Activated CD4-positive, alpha-beta T cell treated with anti-CD3 and anti-CD28 coated beads, Interleukin-2, amount 50 U/mL, for 48 hours (primary cell): ENCODE results near the gene TSC2.
"Not testable (repeated sequence)": the region's sequence is repeated elsewhere in the genome, so short reads cannot be mapped to it uniquely, and the experiment has no call there.

Experiments used
- DNase-seq, 2 experiments: peaks; one replicate each; pipeline ENCODE4 v3.0.0-alpha.2; 2020

Gene TSC2

DNA sequence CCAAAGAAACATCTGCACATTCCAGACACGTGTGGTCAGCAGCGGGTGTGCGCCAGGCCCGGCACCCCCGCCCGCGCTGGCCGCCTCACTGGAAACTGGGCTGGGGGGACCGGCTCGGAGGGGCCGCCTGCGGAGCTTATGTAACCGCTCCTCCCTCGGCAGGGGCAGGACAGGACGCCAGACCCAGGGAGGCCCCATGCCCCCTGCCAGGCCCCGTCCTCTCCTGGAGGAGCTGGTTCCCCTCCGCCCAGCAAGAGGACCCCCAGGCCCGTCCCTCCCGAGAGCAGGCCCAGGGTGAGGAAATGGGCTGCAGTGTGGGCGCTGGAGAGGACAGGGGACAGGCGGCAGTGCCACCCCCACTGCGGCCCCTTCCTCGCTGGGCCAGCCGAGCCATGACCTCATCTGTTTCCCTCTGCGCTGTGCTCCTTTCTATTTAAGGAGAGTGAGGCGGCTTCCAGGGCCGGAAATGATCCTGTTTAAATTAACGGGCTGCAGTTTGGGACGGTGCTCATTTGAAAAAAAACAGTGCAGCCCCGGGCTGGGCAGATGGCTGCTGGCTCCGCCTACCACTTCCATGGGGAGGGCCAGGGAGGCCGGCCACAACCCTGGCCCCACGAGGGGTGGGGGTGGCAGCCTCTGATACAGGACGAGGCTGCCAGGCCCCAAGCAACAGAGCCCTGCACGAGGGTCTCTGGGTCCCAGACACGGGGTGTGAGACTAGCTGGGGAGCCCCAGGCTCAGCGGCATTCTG is 77.1 kb downstream of the TSC2 start:
- DNase-seq: not testable (repeated sequence)

DNA sequence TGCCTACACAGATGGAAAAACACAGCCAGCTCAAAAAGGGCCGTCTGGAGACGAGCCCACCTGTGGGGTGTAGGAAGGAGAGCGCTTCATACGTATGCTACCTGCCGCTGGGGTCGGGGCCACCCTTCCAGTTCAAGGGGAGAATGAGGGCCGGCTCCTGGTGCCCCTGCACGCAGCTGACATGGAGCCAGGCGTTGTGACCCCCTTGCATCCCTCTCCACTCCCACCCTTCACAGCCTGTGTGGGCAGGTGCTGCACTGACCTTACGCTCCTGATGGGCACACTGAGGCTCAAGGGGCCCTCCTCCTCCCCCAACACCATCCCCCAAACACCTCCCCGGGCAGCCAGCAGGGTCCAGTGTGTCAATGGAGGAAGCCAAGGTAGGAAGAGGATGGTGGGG is 77.8 kb downstream of the TSC2 start:
- DNase-seq: not testable (repeated sequence)

DNA sequence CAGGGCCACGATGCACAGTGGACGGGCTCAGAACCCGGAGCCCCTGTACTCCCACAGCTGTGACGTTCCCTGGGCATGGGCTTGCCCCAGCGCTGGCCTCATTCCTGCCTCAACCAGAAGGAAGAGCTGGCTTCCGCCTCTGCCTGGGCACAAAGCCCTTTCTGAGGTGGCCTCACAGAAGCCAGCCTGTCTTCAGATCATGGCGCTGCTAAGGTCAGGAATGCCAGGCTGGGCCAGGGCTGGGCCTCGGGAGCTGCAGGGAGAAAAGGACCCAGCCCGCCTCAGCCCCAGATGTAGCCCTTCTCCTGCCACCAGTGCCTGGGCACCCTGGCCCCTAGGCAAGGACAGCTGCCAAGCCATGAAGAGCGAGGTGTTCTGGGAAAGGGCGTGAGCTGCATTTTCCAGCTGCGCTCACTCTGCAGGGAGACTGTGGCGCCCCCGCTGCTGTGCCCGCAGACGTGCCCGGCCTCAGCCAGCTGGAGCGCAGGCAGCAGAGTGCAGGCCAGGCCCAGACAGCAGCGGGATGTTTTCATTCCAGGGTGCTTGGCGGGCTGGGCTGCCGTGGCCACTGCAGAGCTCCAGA is 78.5 kb downstream of the TSC2 start:
- DNase-seq: not testable (repeated sequence)

DNA sequence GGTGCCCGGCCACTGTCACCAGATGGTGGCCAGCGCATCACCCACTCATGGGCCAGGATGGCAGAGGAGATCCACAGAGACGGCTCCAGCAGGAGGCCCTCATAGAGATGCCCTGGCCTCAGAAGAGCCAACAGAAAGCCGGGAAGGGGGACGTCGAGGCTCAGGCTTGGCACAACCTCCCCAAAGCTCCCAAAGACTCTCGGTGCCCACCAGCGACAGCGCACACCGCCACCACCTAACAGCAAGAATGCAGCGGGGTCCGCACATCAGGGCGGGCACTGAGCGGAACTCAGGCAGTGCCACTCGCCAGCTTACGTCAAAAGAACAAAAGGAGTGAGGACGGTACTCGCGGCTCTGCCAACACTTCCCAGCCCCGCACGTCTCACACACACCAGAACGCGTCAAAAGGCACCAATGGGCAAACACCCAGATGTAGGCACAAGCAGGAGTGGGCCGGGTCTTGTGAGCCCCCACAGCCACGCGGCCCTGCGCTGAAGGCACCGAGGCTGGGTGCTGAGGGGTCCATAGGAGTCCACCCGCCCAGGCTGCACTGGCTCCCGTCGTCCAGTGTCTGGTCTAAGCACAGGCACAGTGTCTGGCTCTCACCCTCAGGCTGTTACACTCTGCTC is 79.3 kb downstream of the TSC2 start:
- not testable (repeated sequence) for DNase-seq

DNA sequence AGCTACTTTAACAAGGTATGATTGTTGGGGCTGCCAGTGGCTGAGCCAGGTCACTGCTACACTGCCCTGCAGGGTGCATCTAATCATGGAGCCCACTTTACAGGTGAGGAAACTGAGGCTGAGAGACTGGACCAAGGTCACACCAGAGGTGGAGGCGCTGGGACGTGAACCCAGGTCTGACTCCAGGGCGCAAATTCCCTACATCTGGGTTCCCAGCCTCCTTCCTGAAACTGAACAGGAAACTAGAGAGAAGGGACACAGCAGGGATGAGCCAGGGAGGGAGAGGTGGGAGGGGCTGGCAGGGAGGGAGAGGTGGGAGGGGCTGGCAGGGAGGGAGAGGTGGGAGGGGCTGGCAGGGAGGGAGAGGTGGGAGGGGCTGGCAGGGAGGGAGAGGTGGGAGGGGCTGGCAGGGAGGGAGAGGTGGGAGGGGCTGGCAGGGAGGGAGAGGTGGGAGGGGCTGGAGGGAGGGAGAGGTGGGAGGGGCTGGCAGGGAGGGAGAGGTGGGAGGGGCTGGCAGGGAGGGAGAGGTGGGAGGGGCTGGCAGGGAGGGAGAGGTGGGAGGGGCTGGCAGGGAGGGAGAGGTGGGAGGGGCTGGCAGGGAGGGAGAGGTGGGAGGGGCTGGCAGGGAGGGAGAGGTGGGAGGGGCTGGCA is 80.0 kb downstream of the TSC2 start:
- peak in 1 of 2 experiments; percentile 25 for DNase-seq

DNA sequence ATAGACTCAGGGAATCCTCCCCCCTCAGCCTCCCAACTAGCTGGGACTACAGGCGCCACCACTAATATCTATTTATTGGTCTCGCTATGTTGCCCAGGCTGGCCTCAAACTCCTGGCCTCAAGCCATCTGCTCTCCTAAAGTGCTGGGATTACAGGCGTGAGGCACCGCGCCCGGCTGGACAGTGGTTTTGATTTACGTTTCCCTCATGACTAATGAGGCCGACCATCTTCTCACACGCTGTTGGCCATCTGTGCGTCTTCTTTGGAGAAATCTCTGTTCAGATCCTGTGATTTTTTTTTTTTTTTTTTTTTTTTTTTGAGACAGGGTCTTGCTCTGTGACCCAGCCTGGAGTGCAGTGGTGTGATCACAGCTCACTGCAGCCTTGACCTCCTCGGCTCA is 81.5 kb downstream of the TSC2 start:
- not testable (repeated sequence) for DNase-seq

DNA sequence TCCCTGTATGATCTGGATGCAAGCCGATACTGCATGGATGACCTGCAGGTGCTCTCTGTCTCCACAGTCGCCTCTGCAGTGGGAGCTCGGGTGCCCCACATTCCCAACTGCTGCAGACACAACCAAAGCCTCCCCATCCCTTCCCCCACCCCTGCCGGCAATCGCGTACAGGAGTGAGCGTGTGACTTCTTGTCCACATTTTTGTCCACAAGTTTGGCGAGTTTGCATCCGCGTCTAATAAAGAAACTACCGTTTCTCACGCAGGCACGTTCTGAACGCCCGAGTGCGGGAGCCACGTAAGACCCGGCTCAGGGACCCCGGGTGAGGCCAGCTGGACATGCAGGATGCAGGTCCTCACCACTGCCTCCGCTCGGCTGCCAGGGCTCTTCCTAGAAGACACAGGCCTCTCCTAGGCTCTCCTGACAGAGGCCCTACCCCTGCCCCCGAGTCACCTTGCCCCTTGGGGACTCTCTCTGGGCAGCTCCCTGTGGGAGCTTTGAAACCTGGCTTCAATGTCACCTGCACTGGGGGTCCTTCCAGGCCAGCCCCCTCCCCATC is 82.2 kb downstream of the TSC2 start:
- not testable (repeated sequence) for DNase-seq

DNA sequence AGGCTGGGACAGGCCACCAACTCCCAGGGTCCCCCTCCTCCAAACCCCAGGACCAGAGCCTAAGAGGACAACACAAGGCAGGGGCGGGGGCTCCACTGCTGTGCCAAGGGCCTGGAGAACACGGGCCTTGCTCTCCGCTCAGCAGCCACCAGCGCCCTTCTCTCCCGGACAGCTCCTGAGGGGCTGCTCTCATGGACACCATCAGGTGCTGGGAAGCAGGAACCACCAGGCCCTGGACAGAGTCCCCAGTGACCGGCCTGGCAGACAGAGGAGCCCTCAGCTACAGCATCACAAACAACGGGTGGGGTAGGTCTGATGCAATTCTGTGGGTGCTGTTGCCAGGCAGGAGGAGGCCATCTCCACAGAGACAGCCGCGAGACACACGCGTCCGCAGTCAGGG is 86.0 kb downstream of the TSC2 start:
- not testable (repeated sequence) for DNase-seq

DNA sequence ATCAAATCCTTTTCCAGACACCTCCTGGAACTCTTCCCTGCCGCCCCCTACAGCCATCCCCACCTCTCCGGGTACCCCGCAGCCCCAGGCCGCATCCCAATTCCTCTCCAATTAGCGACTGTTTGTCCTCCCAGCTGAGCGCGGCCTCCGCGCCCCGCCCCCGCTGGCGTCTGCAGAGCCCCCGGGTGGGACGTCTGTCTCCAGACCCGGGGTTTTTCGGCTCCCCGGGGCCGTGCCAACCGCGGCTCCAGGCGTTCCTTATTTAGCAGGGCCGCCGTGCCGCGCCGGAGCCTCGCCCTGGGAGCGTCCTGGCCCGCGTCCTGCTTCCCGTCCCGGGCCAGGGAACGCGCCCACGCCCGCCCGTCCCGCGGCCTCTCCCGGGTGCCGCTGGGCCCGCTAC is 87.3 kb downstream of the TSC2 start:
- peak; percentile 22 for DNase-seq

DNA sequence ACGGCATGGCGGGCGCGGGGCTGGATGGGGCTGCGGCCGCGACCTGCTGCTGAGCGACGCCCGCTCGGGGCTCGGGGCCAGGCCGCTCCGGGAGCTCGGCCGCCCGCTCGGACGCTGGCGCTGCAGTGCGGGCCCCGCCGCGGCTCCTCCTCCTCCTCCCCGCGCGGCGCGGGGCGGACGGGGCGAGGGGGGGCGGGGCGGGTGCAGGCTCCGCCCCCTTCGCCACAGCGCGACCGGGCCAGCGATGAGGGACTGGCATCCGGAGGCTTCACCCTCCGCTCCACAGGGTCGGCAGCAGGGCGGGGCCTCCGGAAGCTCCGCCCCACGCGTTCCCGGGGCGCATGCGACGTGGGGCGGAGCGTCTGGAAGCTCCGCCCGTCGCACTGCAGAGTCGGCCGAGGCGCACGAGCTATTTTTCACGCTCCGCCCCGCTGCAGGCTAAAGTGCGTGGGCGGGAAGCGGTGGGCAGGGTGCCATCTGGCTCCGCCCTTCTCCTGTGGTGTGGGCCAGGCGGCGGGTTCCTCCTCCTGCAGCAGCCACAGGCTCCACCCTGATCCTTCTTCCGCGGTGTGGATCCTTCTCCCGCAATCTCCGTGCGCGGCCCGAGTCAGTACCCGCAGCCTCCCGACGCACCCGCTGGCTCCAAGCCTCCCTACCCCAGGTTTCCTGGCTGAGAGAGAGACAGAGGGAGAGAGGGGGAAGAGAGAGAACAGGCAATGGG is 88.1 kb downstream of the TSC2 start, which contains the start of gene PKD1:
Gene PKD1 (minus strand): TSS at position 129 of the 721 bp plus-strand sequence. CDS start 209 bp downstream, outside the sequence.
- peak; percentile 99 for DNase-seq
